Lower leg skin (tissue), 4 donors: ENCODE results near the gene CDCA8. TPM values are rescaled to one million over a fixed set of nuclear protein-coding genes. Genes with fewer than 3 reads are reported as not detected.

Source experiments
- DNase-seq, 2 donors: peaks; one replicate each; pipeline ENCODE4 v3.0.0-alpha.2; 2019; ENCODE audit warnings: low spot score in 2 of 2
- H3K4me3 ChIP-seq: fragments of 200-600 bp; sonication (generic); 2 replicates; pipeline ENCODE4 v1.5.1; 2017; ENCODE audit warnings: mild to moderate bottlenecking, low read depth; ENCODE audit not compliant: poor library complexity, severe bottlenecking
- CTCF ChIP-seq, 3 donors: fragments of 450-650 bp; IDR thresholded peaks; one replicate each; pipeline ENCODE4 v1.5.1; 2016; ENCODE audit warnings: antibody characterized with exemption in 3 of 3, mild to moderate bottlenecking in 3 of 3, moderate library complexity in 2 of 3
- POLR2A ChIP-seq, 2 donors: fragments of 450-650 bp; IDR thresholded peaks; one replicate each; pipeline ENCODE4 v1.6.1; 2016 to 2017; ENCODE audit warnings: antibody characterized with exemption in 2 of 2, mild to moderate bottlenecking in 1 of 2, moderate library complexity in 1 of 2
- WGBS, 2 donors: methylation state at CpG; one replicate each; pipeline ENCODE4 v1.1.5; 2018; 5-methylcytosine and 5-hydroxymethylcytosine counted together
- intact Hi-C: fragments of 100-400 bp; cut with DNase I; formaldehyde crosslinking; loops from one replicate; pipeline ENCODE4 v1.15.0; 2023; ENCODE audit warnings: low total_unique reads
- total RNA-seq, 4 donors: library from RNA; depleted of rRNA; stranded (reverse); fragments of >200 nt; gene quantifications; one replicate each; pipeline ENCODE4 v1.1.0, GENCODE V29; 2016

The CDCA8 gene
- total RNA-seq, 4 donors from 2014 or later, result 1.0 to 3.2 (median 1.8) TPM

GRCh38 chr1:37652976-37653375, 39.3 kb upstream of the CDCA8 start:
- TF ChIP-seq POLR2A (IDR thresholded peaks at IDR 0.05), result no peak
- no peak for TF ChIP-seq CTCF (IDR thresholded peaks at IDR 0.05)
- WGBS, 2 donors, result 20 to 85% methylated on average over 1 to 2 of the region's 2 CpGs
- intact Hi-C loops, result no loop called here
- DNase-seq, result no peak
- no peak overlapping the region for H3K4me3 ChIP-seq

DNA sequence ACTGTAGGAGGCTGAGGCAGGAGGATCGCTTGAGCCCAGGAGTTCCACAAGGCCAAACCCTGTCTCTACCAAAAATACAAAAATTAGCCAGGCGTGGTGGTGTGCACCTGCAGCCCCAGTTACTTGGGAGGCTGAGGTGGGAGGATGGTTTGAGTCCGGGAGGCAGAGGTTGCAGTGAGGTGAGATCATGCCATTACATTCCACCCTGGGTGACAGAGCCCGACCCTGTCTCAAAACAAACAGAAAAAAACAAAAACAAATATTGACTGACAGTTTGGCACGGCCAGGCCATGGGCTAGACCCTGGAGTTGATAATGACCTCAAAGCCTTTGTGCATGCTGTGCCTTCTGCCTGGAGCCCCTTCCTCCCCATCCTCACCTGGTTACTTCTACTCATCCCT, 38.4 kb upstream of the CDCA8 start:
- DNase-seq, result no peak
- WGBS, 2 donors, result 82 to 88% methylated on average over 5 of the region's 5 CpGs
- intact Hi-C loops, result no loop called here

DNA sequence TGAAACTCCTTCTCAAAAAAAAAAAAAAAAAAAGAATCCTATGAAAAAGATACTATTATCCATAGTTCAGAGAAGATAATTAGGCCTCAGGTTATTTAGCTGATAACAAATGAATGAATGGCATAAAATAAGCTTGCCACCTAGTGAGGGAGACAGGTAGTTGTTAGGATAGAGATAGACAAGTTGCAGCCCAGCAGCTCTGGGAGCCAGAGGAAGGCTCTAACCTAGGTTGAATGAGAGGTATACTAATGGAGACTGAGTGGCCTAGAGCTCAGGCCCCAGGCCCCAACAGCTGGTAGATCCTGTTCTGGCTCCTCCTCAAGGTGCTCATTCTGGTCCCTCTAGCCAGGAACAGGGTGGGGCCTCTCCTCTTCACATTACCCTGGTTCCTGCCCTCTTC, 37.0 kb upstream of the CDCA8 start:
- H3K4me3 ChIP-seq, result no peak overlapping the region
- no peak for DNase-seq
- intact Hi-C loops, result no loop called here
- no peak for TF ChIP-seq POLR2A (IDR thresholded peaks at IDR 0.05)
- TF ChIP-seq CTCF (IDR thresholded peaks at IDR 0.05), result no peak

More for the DNA sequence above, 38.4 kb upstream of the CDCA8 start:
- TF ChIP-seq POLR2A (IDR thresholded peaks at IDR 0.05) (no peak), CTCF (IDR thresholded peaks at IDR 0.05) (no peak)
- no peak overlapping the region for H3K4me3 ChIP-seq

DNA sequence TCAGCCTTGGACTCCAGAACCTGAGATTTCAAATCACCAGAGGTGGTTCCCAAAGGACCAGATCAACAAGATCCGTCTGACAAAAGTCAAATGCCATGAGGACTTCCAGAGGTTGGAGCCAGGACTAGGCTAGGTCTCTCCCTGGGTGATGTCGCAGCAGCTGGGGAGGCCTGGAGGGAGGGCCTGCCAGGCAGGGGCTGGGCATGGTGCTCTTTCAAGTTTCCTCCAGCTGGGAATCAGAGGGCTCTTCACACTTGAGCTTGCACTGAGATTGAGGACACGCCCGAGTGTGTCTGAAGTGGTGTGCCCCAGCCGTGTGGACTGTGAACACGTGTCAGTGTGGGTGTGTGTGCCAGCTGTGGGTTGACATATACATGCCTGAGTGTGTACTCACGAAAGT, 36.3 kb upstream of the CDCA8 start:
- 61 to 65% methylated on average over 6 to 7 of the region's 7 CpGs for WGBS, 2 donors
- TF ChIP-seq POLR2A (IDR thresholded peaks at IDR 0.05) (no peak), CTCF (IDR thresholded peaks at IDR 0.05) (no peak)
- DNase-seq, result no peak
- H3K4me3 ChIP-seq, result no peak overlapping the region
- intact Hi-C loops, result no loop called here

DNA sequence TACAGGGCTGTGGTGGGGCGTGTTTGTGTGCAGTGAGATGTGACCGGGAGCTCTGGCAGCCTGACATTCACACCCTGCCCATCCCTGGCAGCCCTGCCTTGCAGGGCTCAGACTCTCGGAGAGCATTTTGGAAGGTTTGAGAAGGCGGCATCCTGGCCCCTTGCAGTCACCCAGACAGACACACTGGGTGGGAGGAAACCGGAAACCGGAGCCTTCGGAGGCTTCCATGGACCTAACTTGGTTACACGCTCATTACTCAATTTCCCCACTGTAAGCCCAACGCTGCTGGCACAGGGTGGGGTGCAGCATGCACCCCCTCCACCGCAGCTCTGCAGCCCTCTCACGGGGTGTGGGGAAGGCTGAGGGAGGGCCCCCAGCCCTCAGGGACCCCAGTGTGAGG, 35.4 kb upstream of the CDCA8 start:
- no peak for TF ChIP-seq POLR2A (IDR thresholded peaks at IDR 0.05)
- TF ChIP-seq CTCF (IDR thresholded peaks at IDR 0.05), result no peak
- 50 to 58% methylated on average over 10 to 11 of the region's 11 CpGs for WGBS, 2 donors
- no peak for DNase-seq
- intact Hi-C loops, result no loop called here
- H3K4me3 ChIP-seq, result no peak overlapping the region

DNA sequence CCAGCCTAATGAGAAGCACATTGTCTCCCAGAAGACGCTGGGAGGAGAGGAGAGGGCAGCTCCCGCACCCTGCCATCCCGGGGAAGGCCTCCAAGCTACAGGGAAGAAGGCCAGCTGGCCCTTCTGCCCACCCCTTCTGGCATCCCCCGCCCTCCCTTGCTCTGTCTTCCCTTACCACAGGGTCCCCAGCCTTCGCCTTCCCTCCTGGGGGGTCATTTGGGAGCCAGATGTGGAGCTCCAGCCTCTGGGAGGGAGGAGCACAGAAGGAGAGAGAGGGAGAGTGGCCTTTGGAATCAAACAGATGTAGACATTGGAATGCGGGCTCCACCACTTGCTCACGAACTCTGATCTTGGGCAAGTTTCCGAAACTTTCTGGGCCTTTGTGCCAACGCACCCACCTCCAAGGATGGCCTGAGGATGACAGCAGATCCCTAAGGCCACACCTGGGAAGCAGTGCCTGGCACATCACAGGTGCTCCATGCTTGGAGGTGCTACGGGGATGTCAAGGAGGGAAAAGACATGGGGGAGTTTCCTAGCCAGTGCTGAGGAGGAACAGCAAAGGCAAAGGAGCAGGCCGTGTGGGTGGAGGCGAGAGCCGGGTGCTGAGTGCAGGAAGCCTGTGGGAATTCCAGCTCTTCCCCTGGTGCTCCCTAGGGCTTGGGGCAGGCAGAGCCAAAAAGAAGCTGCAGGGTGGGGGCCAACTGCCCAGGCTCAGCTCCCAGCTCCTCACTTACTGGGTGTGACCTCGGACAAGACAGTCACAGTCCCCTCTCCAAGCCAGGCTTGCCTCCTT, 34.5 kb upstream of the CDCA8 start:
- no peak for DNase-seq
- TF ChIP-seq POLR2A (IDR thresholded peaks at IDR 0.05) (no peak), CTCF (IDR thresholded peaks at IDR 0.05) (no peak)
- 51 to 53% methylated on average over 14 of the region's 14 CpGs for WGBS, 2 donors
- intact Hi-C loops, result no loop called here
- no peak overlapping the region for H3K4me3 ChIP-seq
